ENCODE data around the gene NACC1. TPM values are rescaled to one million over a fixed set of nuclear protein-coding genes. Genes with fewer than 3 reads are reported as not detected.

NACC1 gene
- total and polyA plus RNA-seq, 2 of the 8 experiments (the other 6 are each of a cell fraction or from before 2014, with no cell fraction given): 234 to 301 TPM

DNA sequence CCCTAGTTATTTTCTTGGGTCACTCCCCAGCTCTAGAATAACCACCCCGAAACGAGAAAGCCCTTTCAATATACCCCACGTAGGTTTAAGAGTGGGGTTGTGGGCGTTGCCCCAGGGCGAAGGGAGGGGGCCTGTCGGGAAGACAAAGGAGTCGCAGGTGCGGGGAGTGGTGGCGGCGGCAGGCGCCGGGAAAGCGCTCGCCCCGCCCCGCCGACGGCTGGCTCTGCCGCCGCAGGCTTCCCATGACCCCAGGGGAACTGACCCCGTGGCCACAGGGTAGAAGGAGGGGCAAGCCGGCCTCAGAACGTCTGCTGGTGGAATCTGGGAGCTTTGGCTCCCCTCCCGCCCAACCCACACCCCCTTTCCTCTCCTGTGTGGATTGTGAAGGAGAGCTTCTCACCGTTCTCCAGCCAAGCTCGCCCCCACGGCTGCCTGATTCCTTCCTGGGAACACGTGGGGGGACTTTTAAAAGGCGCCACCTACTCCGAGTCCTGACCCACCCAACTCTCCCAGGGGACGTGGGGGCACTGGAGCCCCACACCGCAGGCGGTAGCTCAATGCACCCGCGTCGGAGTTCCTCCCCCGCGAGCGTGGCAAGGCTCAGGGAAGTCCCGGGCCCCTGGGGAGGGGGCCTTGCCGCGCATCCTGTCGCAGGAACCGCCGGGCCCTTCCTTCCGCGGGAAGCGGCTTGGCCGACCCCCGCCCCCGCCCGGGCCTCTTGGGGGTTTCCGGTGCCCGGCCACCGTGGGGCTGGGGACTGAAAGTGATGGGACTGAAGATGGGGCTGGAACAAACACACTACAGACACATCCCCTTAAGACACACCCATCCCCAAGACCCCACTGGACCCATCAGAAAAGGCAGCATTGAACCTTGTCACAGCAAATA is 37.7 kb downstream of the NACC1 start:
- H3K4me2 ChIP-seq (ENCODE audit: insufficient read depth in 1 of 2, low read depth in 2 of 2, low read length in 2 of 2): peak overlapping the region; percentile 77 to 82
- H3K9me3 ChIP-seq (ENCODE audit: insufficient read depth in 2 of 2, low read depth in 1 of 2, low read length in 1 of 2): no peaks in the 10 kb centered on the region
- no peak overlapping the region for H3K14ac ChIP-seq (ENCODE audit: insufficient read length)
- H3K23me2 ChIP-seq (ENCODE audit: low read depth, low read length): peaks cover 21% of the 10 kb centered on the region
- H3K4ac ChIP-seq (replicated peaks; ENCODE audit: insufficient read length, low read depth, low read length): peak overlapping the region; percentile 88
- H2AK5ac ChIP-seq (ENCODE audit: low read depth, low read length): peak overlapping the region; percentile 99
- H3K18ac ChIP-seq (ENCODE audit: extremely low read depth, low read length): peak overlapping the region; percentile 84
- DNase-seq (ENCODE audit: low read depth in 1 of 2, low spot score in 2 of 2) (peak in 1 of 2 experiments; percentile 89), FAIRE-seq (no peak)
- H2AFZ ChIP-seq (ENCODE audit: low read length): no peak overlapping the region
- H2BK5ac ChIP-seq (ENCODE audit: low read depth, low read length): peak overlapping the region; percentile 93; the same call in 1 of the 2 replicates
- H3K79me2 ChIP-seq (ENCODE audit: control insufficient read depth in 1 of 2, insufficient read depth in 2 of 2, low read length in 2 of 2): peaks cover 17 to 32% of the 10 kb centered on the region in 2 experiments
- peaks cover 7 to 11% of the 10 kb centered on the region in 2 experiments for H4K20me1 ChIP-seq (replicated peaks in 1 of 2; ENCODE audit: control insufficient read depth in 1 of 2, insufficient read depth in 2 of 2, low read length in 2 of 2)
- H3K4me3 ChIP-seq (ENCODE audit: extremely low read depth in 1 of 4, insufficient read depth in 2 of 4, low read depth in 3 of 4, low read length in 4 of 4): peak overlapping the region; percentile 90 to 99 (median 92)
- H2BK20ac ChIP-seq (ENCODE audit: low read length): peak overlapping the region; percentile 43; the same call in 1 of the 2 replicates
- H3K56ac ChIP-seq (replicated peaks; ENCODE audit: insufficient read length, low read depth, low read length): peak overlapping the region; percentile 93
- peaks cover 0 to 7% (median 2%) of the 10 kb centered on the region in 4 experiments; a peak in 2 of 8 replicates for H3K36me3 ChIP-seq (ENCODE audit: control insufficient read depth in 2 of 4, insufficient read depth in 4 of 4, low read length in 3 of 4)
- peaks cover 0 to 8% (median 6%) of the 10 kb centered on the region in 4 experiments; a peak in 6 of 7 replicates for H3K4me1 ChIP-seq (replicated peaks in 1 of 4; ENCODE audit: control insufficient read depth in 3 of 4, insufficient read depth in 4 of 4, low read length in 3 of 4)
- 2% methylated on average over 52 of the region's 55 CpGs; no CpG with 5 or more reads in 1 of the 2 experiments for WGBS, 2 experiments (ENCODE audit: extremely low coverage in 1 of 2, insufficient coverage in 1 of 2, insufficient read length in 1 of 2, insufficient replicate concordance in 2 of 2, low coverage in 1 of 2, low lambda C conversion rate in 2 of 2, missing lambda C conversion rate in 1 of 2)
- CTCF ChIA-PET (ENCODE audit: partially characterized antibody): interaction anchor here (1.0 to 1.3 kb wide), 3 partner anchors 8 to 40 kb away, joined by 3 to 4 read pairs (median 4); no protein-coding TSS in a partner anchor
- H3K79me1 ChIP-seq (ENCODE audit: low read depth, low read length): no peaks in the 10 kb centered on the region
- H3K23ac ChIP-seq (ENCODE audit: insufficient read length): no peak overlapping the region
- POLR2A ChIA-PET (ENCODE audit: partially characterized antibody): interaction anchor here (0.7 to 9.6 kb wide), 23 partner anchors 10 to 432 kb away, joined by 3 to 530 read pairs (median 5); partner anchors contain the start of genes NACC1, TNPO2 and TRMT1
- H2BK12ac ChIP-seq (ENCODE audit: low read depth, low read length): peak overlapping the region; percentile 95; the same call in 1 of the 2 replicates
- peak overlapping the region; percentile 86 for H4K8ac ChIP-seq (ENCODE audit: extremely low read depth, insufficient read depth, low read length)
- H4K5ac ChIP-seq (ENCODE audit: insufficient read length, low read depth, low read length): peak overlapping the region; percentile 89
- peak overlapping the region; percentile 52 to 97 (median 86) for H3K9ac ChIP-seq (replicated peaks in 1 of 4; ENCODE audit: extremely low read depth in 1 of 4, low read depth in 3 of 4, low read length in 3 of 4)
- no peak overlapping the region for H2BK15ac ChIP-seq (ENCODE audit: low read length)
- peak overlapping the region; percentile 85 for H3K27ac ChIP-seq (ENCODE audit: low read depth, low read length)
- peak overlapping the region; percentile 88 for H2BK120ac ChIP-seq (replicated peaks; ENCODE audit: low read depth, low read length)
- peak overlapping the region; percentile 86 for H4K91ac ChIP-seq (replicated peaks; ENCODE audit: insufficient read length, low read length)
- H3K27me3 ChIP-seq (replicated peaks in 1 of 4; ENCODE audit: control insufficient read depth in 3 of 4, extremely low read depth in 1 of 4, insufficient read depth in 3 of 4, low read length in 3 of 4): no peaks in the 10 kb centered on the region; a peak in 1 of 7 replicates
- no peak for TF ChIP-seq EZH2 (IDR thresholded peaks at IDR 0.05; ENCODE audit: low read depth, low read length, severe bottlenecking)
- TF ChIP-seq BACH1 (IDR thresholded peaks at IDR 0.05; ENCODE audit: low read length): no peak
- no peak for TF ChIP-seq YY1 (IDR thresholded peaks at IDR 0.05; ENCODE audit: low read depth, low read length)
- no peak for TF ChIP-seq KDM4A (IDR thresholded peaks at IDR 0.05; ENCODE audit: low read depth, low read length, severe bottlenecking)
- TF ChIP-seq KDM5A (IDR thresholded peaks at IDR 0.05; ENCODE audit: low read length): no peak
- no peak for TF ChIP-seq NANOG (IDR thresholded peaks at IDR 0.05; ENCODE audit: insufficient read depth, low read depth, low read length, poor library complexity, severe bottlenecking)
- TF ChIP-seq TAF1 (IDR thresholded peaks at IDR 0.05; ENCODE audit: low read depth, low read length): no peak; the same call in 1 of the 2 replicates
- TF ChIP-seq RXRA (IDR thresholded peaks at IDR 0.05; ENCODE audit: insufficient read depth, low read depth, low read length): no peak
- TF ChIP-seq MAFK (IDR thresholded peaks at IDR 0.05; ENCODE audit: low read depth, low read length): no peak
- no peak; the same call in 1 of the 2 replicates for TF ChIP-seq KDM1A (IDR thresholded peaks at IDR 0.05; ENCODE audit: borderline replicate concordance, low read length)
- TF ChIP-seq POU5F1 (IDR thresholded peaks at IDR 0.05; ENCODE audit: low read depth, low read length): no peak

Data from H1 (cell line).